HepG2 (cell line): Measurements from ENCODE around the gene PXDC1. TPM values are rescaled to one million over a fixed set of nuclear protein-coding genes. Genes with fewer than 3 reads are reported as not detected.

Source experiments
- ATAC-seq: fragments of 200-7000 bp; cut with Tn5 transposase; 3 replicates; pipeline ENCODE4 v1.9.1; 2020; ENCODE audit warnings: mild to moderate bottlenecking, moderate library complexity
- BruUV-seq: library from RNA; stranded (reverse); fragments of 400-500 nt; replicated peaks from 2 replicates; lab custom pipeline; 2021; lab: Mats Ljungman, UMichigan
- CTCF ChIA-PET: fragments of 300-600 bp; formaldehyde crosslinking; extraction: SDS; loops from one replicate; lab custom pipeline; 2021; ENCODE audit warnings: low total read pairs, inconsistent platforms, low intra/inter-chr PET ratio; lab: Yijun Ruan, JAX
- POLR2A ChIA-PET: fragments of 350-600 bp; sonication (Branson Sonifier 250); formaldehyde crosslinking; loops from one replicate; lab custom pipeline; 2020; ENCODE audit warnings: antibody characterized with exemption, inconsistent platforms; lab: Yijun Ruan, JAX
- DNase-seq: peaks from one replicate; pipeline ENCODE4 v3.0.0-alpha.2; 2015; ENCODE audit warnings: low spot score
- FAIRE-seq: peaks from 3 replicates; lab custom pipeline; 2011; peaks lifted over from hg19 to GRCh38; lab: Jason Lieb, UNC
- H2AFZ ChIP-seq: one replicate; pipeline ENCODE4 v1.6.1; 2011; ENCODE audit warnings: low read length, inconsistent platforms
- H3K27ac ChIP-seq: fragments of 300-600 bp; 3 replicates; pipeline ENCODE4 v1.8.0; 2011; ENCODE audit warnings: mixed run types, mild to moderate bottlenecking, mixed read lengths, low read length, inconsistent platforms; ENCODE audit not compliant: insufficient read depth; ENCODE audit errors: extremely low read length
- H3K27me3 ChIP-seq, 2 experiments: fragments of 200-600 bp in 1 of 2; 2 replicates in 1 of 2; 3 replicates in 1 of 2; pipeline versions ENCODE4 v1.6.0 to v1.8.0; 2011; ENCODE audit warnings: low read length in 2 of 2, mild to moderate bottlenecking in 2 of 2, moderate library complexity in 2 of 2, inconsistent platforms in 1 of 2; ENCODE audit not compliant: insufficient read depth in 2 of 2, control insufficient read depth in 1 of 2
- H3K36me3 ChIP-seq, 2 experiments: fragments of 200-600 bp in 1 of 2; replicated peaks in 1 of 2; 2 replicates in 1 of 2; 3 replicates in 1 of 2; pipeline versions ENCODE4 v1.5.1 to v1.8.0; 2011; ENCODE audit warnings: low read length in 2 of 2, inconsistent platforms in 1 of 2; ENCODE audit not compliant: insufficient read depth in 2 of 2, control insufficient read depth in 1 of 2
- H3K4me1 ChIP-seq: 2 replicates; pipeline ENCODE4 v1.5.1; 2012; ENCODE audit warnings: low read length, inconsistent platforms; ENCODE audit not compliant: insufficient read depth
- H3K4me2 ChIP-seq: 2 replicates; pipeline ENCODE4 v1.6.0; 2011; ENCODE audit warnings: low read depth, low read length, inconsistent platforms
- H3K4me3 ChIP-seq, 3 experiments: fragments of 200-600 bp in 1 of 3; sonication (generic), shearing (Covaris generic) in 1 of 3; replicated peaks in 1 of 3; 2 replicates each; pipeline ENCODE4 v1.5.1; 2011 to 2016; ENCODE audit warnings: low read length in 3 of 3, inconsistent platforms in 2 of 3, low read depth in 2 of 3, mild to moderate bottlenecking in 2 of 3, control low read depth in 1 of 3, mixed read lengths in 1 of 3; ENCODE audit not compliant: insufficient read depth in 1 of 3
- H3K79me2 ChIP-seq: one replicate; pipeline ENCODE4 v1.6.1; 2011; ENCODE audit warnings: low read length, inconsistent platforms; ENCODE audit not compliant: insufficient read depth
- H3K9ac ChIP-seq: 2 replicates; pipeline ENCODE4 v1.6.0; 2011; ENCODE audit warnings: mild to moderate bottlenecking, low read depth, low read length, inconsistent platforms; ENCODE audit not compliant: insufficient read depth
- H3K9me3 ChIP-seq: 2 replicates; pipeline ENCODE4 v1.5.1; 2012; ENCODE audit warnings: mild to moderate bottlenecking, low read length
- H4K20me1 ChIP-seq: 2 replicates; pipeline ENCODE4 v1.6.0; 2011; ENCODE audit warnings: inconsistent platforms, mild to moderate bottlenecking, low read length, moderate library complexity; ENCODE audit not compliant: insufficient read depth
- ELF3 ChIP-seq: IDR thresholded peaks from 2 replicates; pipeline ENCODE4 v1.6.1; 2016; ENCODE audit warnings: missing genetic modification reagents, missing compliant biosample characterization
- ETV5 ChIP-seq: IDR thresholded peaks from 2 replicates; pipeline ENCODE4 v1.6.1; 2018; ENCODE audit warnings: missing biosample characterization, missing genetic modification reagents, inconsistent platforms, borderline replicate concordance
- MED13 ChIP-seq: sonication (generic); formaldehyde crosslinking; IDR thresholded peaks from 2 replicates; pipeline ENCODE4 v1.5.0; 2020; ENCODE audit warnings: missing genetic modification reagents
- MED8 ChIP-seq: sonication (generic); formaldehyde crosslinking; IDR thresholded peaks from 2 replicates; pipeline ENCODE4 v1.8.1; 2023; ENCODE audit warnings: mild to moderate bottlenecking, missing genetic modification reagents; ENCODE audit not compliant: insufficient replicate concordance
- MEF2D ChIP-seq: sonication (generic); formaldehyde crosslinking; IDR thresholded peaks from 2 replicates; pipeline ENCODE4 v1.5.1; 2020; ENCODE audit warnings: mild to moderate bottlenecking, missing genetic modification reagents
- PAF1 ChIP-seq: IDR thresholded peaks from 2 replicates; pipeline ENCODE4 v1.6.1; 2016; ENCODE audit warnings: missing genetic modification reagents, missing compliant biosample characterization
- POLR2AphosphoS5 ChIP-seq: IDR thresholded peaks from 2 replicates; pipeline ENCODE4 v1.6.1; 2012; ENCODE audit warnings: low read depth, low read length
- SAP130 ChIP-seq: IDR thresholded peaks from 2 replicates; pipeline ENCODE4 v1.6.1; 2016; ENCODE audit warnings: low read depth
- SMYD3 ChIP-seq: sonication (generic); formaldehyde crosslinking; IDR thresholded peaks from 2 replicates; pipeline ENCODE4 v1.8.1; 2023; ENCODE audit warnings: mild to moderate bottlenecking, missing genetic modification reagents
- SOX5 ChIP-seq: IDR thresholded peaks from 2 replicates; pipeline ENCODE4 v1.6.1; 2016; ENCODE audit warnings: borderline replicate concordance
- TARDBP ChIP-seq: sonication (generic); formaldehyde crosslinking; IDR thresholded peaks from 2 replicates; pipeline ENCODE4 v1.8.0; 2022; ENCODE audit warnings: mild to moderate bottlenecking, missing genetic modification reagents
- ZBTB7B ChIP-seq: sonication (generic); formaldehyde crosslinking; IDR thresholded peaks from 2 replicates; pipeline ENCODE4 v1.4.0; 2020; ENCODE audit warnings: missing genetic modification reagents
- WGBS: methylation state at CpG from one replicate; pipeline ENCODE4 v1.1.6; 2017; ENCODE audit warnings: low lambda C conversion rate; 5-methylcytosine and 5-hydroxymethylcytosine counted together
- in situ Hi-C: cut with HindIII; loops from 2 replicates; pipeline ENCODE4 v1.10.0; 2017; ENCODE audit warnings: low pct_unique_long_range_greater_than_20kb; ENCODE audit not compliant: extremely low pct_ligation_motif_present
- intact Hi-C: fragments of 100-400 bp; cut with micrococcal nuclease; formaldehyde crosslinking; loops from one replicate; pipeline ENCODE4 v1.10.0; 2022; ENCODE audit not compliant: unreplicated experiment
- polyA plus RNA-seq, 8 experiments: library from polyadenylated mRNA; depleted of rRNA in 3 of 8; stranded (reverse) in 7 of 8; unstranded in 1 of 8; fragments of >200 nt; fragmentation: Illumina TruSeq in 4 of 8; extraction: Trizol in 4 of 8; gene quantifications; 2 replicates each; pipeline versions ENCODE4 v1.2.1 to v1.2.3, GENCODE V29; 2011 to 2016; ENCODE audit warnings: low read depth in 4 of 8, missing spikeins in 1 of 8, mixed read lengths in 1 of 8; ENCODE audit not compliant: insufficient read depth in 1 of 8
- total RNA-seq, 5 experiments: library from RNA; depleted of rRNA; stranded (reverse); fragments of >200 nt; fragmentation: Illumina TruSeq; extraction: Trizol; gene quantifications; 2 replicates each; pipeline ENCODE4 v1.2.3, GENCODE V29; 2016; ENCODE audit warnings: low read depth in 1 of 5
- TF ChIP-seq, protein P1 (sequence below): sonication (generic); formaldehyde crosslinking; IDR thresholded peaks from 2 replicates; pipeline ENCODE4 v1.5.1; 2020; ENCODE audit warnings: mild to moderate bottlenecking, moderate library complexity, missing genetic modification reagents
- TF ChIP-seq, protein P2 (sequence below): sonication (generic); formaldehyde crosslinking; IDR thresholded peaks from 2 replicates; pipeline ENCODE4 v1.4.0; 2020; ENCODE audit warnings: missing genetic modification reagents
- TF ChIP-seq, protein P3 (sequence below): sonication (generic); formaldehyde crosslinking; IDR thresholded peaks from 2 replicates; pipeline ENCODE4 v1.5.1; 2020; ENCODE audit warnings: missing genetic modification reagents, mild to moderate bottlenecking, borderline replicate concordance
- TF ChIP-seq, protein P4 (sequence below): sonication (generic); formaldehyde crosslinking; IDR thresholded peaks from 2 replicates; pipeline ENCODE4 v1.9.0; 2021; ENCODE audit warnings: missing genetic modification reagents, borderline replicate concordance

Gene PXDC1
- total and polyA plus RNA-seq, 2 of the 13 experiments (the other 11 are each of a cell fraction or from before 2014, with no cell fraction given), result 32.4 to 34.7 TPM

DNA sequence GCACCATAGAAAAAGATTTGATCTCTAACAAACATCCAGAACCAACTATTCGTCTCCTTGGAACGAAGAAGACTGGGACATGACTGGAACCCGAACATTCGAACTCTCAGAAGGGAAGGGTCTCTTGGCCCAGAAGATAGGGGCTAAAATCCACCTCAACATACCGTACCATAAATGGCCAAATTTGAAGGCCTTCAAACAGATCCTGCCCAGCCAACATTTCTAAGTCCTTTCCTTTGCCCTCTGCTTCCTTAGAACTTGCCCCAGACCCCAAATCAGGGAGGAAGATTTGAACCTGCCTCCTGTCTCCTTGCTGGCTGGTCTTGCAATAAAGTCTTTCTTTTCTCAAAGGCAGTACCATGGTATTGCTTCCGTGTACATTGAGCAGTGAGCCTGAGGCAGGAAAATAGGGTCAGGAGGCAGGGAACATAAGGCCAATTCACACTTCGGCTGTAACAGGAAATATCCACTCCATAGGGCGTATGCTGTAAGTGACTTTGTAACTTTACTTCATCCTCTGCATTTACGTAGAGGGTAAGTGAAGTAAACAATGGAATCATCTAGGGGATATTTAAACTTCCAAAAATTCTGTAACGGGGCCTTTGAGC lies 1.8 kb upstream of the PXDC1 start:
- ATAC-seq, result no peak
- H3K9me3 ChIP-seq, result no peaks in the 10 kb centered on the region
- no peak overlapping the region for H3K4me3 ChIP-seq
- no peak overlapping the region for H3K9ac ChIP-seq
- no peak for FAIRE-seq
- TSS peak; percentile 72 for BruUV-seq
- 59% methylated on average over 10 of the region's 10 CpGs for WGBS
- H3K27ac ChIP-seq, result no peak overlapping the region
- no peaks in the 10 kb centered on the region for H3K36me3 ChIP-seq
- no peak overlapping the region for H2AFZ ChIP-seq
- ChIA-PET POLR2A (interaction anchor here (1.8 kb wide), 1 partner anchor 35 kb away, joined by 17 read pairs; no protein-coding TSS in a partner anchor), CTCF (no interaction called here)
- in situ Hi-C loops (loop anchor here (5.0 kb wide), 1 partner anchor 34 kb away; no protein-coding TSS in a partner anchor), intact Hi-C loops (loop anchor here (5.0 kb wide), 1 partner anchor 54 kb away; no protein-coding TSS in a partner anchor)
- peaks cover 12% of the 10 kb centered on the region; the same call in 1 of the 2 replicates for H4K20me1 ChIP-seq
- peaks cover 57% of the 10 kb centered on the region for H3K4me1 ChIP-seq
- no peak for DNase-seq
- H3K4me2 ChIP-seq, result peak overlapping the region; percentile 31
- H3K27me3 ChIP-seq, result no peaks in the 10 kb centered on the region; a peak in 1 of 5 replicates
- H3K79me2 ChIP-seq, result peaks cover 26% of the 10 kb centered on the region
- TF ChIP-seq, protein P1, sequence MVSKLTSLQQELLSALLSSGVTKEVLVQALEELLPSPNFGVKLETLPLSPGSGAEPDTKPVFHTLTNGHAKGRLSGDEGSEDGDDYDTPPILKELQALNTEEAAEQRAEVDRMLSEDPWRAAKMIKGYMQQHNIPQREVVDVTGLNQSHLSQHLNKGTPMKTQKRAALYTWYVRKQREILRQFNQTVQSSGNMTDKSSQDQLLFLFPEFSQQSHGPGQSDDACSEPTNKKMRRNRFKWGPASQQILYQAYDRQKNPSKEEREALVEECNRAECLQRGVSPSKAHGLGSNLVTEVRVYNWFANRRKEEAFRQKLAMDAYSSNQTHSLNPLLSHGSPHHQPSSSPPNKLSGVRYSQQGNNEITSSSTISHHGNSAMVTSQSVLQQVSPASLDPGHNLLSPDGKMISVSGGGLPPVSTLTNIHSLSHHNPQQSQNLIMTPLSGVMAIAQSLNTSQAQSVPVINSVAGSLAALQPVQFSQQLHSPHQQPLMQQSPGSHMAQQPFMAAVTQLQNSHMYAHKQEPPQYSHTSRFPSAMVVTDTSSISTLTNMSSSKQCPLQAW, result 0 out of 2 replicates have a peak, but pooled peaks have one; percentile 45
- TF ChIP-seq ELF3 (CRISPR knock-in tag), result peak; percentile 61; the same call in 1 of the 2 replicates
- 0 out of 2 replicates have a peak, but pooled peaks have one; percentile 12 for TF ChIP-seq ZBTB7B
- peak; percentile 22; the same call in 1 of the 2 replicates for TF ChIP-seq ETV5
- TF ChIP-seq SOX5 (CRISPR knock-in tag), result 0 out of 2 replicates have a peak, but pooled peaks have one; percentile 20
- TF ChIP-seq MED13 (CRISPR knock-in tag), result no peak
- TF ChIP-seq PAF1 (CRISPR knock-in tag), result no peak
- TF ChIP-seq, protein P2, sequence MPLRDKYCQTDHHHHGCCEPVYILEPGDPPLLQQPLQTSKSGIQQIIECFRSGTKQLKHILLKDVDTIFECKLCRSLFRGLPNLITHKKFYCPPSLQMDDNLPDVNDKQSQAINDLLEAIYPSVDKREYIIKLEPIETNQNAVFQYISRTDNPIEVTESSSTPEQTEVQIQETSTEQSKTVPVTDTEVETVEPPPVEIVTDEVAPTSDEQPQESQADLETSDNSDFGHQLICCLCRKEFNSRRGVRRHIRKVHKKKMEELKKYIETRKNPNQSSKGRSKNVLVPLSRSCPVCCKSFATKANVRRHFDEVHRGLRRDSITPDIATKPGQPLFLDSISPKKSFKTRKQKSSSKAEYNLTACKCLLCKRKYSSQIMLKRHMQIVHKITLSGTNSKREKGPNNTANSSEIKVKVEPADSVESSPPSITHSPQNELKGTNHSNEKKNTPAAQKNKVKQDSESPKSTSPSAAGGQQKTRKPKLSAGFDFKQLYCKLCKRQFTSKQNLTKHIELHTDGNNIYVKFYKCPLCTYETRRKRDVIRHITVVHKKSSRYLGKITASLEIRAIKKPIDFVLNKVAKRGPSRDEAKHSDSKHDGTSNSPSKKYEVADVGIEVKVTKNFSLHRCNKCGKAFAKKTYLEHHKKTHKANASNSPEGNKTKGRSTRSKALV, result peak; percentile 29; the same call in 1 of the 2 replicates
- TF ChIP-seq, protein P3, sequence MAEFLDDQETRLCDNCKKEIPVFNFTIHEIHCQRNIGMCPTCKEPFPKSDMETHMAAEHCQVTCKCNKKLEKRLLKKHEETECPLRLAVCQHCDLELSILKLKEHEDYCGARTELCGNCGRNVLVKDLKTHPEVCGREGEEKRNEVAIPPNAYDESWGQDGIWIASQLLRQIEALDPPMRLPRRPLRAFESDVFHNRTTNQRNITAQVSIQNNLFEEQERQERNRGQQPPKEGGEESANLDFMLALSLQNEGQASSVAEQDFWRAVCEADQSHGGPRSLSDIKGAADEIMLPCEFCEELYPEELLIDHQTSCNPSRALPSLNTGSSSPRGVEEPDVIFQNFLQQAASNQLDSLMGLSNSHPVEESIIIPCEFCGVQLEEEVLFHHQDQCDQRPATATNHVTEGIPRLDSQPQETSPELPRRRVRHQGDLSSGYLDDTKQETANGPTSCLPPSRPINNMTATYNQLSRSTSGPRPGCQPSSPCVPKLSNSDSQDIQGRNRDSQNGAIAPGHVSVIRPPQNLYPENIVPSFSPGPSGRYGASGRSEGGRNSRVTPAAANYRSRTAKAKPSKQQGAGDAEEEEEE (CRISPR knock-in tag), result no peak
- TF ChIP-seq MED8, result no peak
- peak; percentile 42; the same call in 1 of the 2 replicates for TF ChIP-seq TARDBP (CRISPR knock-in tag)
- TF ChIP-seq, protein P4, sequence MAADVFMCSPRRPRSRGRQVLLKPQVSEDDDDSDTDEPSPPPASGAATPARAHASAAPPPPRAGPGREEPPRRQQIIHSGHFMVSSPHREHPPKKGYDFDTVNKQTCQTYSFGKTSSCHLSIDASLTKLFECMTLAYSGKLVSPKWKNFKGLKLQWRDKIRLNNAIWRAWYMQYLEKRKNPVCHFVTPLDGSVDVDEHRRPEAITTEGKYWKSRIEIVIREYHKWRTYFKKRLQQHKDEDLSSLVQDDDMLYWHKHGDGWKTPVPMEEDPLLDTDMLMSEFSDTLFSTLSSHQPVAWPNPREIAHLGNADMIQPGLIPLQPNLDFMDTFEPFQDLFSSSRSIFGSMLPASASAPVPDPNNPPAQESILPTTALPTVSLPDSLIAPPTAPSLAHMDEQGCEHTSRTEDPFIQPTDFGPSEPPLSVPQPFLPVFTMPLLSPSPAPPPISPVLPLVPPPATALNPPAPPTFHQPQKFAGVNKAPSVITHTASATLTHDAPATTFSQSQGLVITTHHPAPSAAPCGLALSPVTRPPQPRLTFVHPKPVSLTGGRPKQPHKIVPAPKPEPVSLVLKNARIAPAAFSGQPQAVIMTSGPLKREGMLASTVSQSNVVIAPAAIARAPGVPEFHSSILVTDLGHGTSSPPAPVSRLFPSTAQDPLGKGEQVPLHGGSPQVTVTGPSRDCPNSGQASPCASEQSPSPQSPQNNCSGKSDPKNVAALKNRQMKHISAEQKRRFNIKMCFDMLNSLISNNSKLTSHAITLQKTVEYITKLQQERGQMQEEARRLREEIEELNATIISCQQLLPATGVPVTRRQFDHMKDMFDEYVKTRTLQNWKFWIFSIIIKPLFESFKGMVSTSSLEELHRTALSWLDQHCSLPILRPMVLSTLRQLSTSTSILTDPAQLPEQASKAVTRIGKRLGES (CRISPR knock-in tag), result no peak
- TF ChIP-seq SAP130 (CRISPR knock-in tag), result peak; percentile 20; the same call in 1 of the 2 replicates
- TF ChIP-seq SMYD3, result no peak
- TF ChIP-seq POLR2AphosphoS5, result no peak
- 0 out of 2 replicates have a peak, but pooled peaks have one; percentile 39 for TF ChIP-seq MEF2D (CRISPR knock-in tag)
